HG03280 (cell line): Measurements from ENCODE around the gene TAF7.
"Not testable (repeated sequence)": the region's sequence is repeated elsewhere in the genome, so short reads cannot be mapped to it uniquely, and the experiment has no call there.

Source experiments
- ATAC-seq: cut with Tn5 transposase; IDR thresholded peaks from one replicate; pipeline ENCODE4 v1.9.1; 2021; ENCODE audit warnings: mild to moderate bottlenecking, moderate library complexity; ENCODE audit not compliant: unreplicated experiment

The TAF7 gene

DNA sequence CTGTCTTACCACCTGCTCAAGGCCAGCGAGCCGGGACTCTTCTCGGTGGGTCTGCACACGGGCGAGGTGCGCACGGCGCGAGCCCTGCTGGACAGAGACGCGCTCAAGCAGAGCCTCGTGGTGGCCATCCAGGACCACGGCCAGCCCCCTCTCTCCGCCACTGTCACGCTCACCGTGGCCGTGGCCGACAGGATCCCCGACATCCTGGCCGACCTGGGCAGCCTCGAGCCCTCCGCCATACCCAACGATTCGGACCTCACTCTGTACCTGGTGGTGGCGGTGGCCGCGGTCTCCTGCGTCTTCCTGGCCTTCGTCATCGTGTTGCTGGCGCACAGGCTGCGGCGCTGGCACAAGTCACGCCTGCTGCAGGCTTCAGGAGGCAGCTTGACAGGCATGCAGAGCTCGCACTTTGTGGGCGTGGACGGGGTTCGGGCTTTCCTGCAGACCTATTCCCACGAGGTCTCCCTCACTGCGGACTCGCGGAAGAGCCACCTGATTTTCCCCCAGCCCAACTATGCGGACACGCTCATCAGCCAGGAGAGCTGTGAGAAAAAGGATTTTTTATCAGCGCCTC lies 20.3 kb upstream of the TAF7 start:
- ATAC-seq = not testable (repeated sequence)

DNA sequence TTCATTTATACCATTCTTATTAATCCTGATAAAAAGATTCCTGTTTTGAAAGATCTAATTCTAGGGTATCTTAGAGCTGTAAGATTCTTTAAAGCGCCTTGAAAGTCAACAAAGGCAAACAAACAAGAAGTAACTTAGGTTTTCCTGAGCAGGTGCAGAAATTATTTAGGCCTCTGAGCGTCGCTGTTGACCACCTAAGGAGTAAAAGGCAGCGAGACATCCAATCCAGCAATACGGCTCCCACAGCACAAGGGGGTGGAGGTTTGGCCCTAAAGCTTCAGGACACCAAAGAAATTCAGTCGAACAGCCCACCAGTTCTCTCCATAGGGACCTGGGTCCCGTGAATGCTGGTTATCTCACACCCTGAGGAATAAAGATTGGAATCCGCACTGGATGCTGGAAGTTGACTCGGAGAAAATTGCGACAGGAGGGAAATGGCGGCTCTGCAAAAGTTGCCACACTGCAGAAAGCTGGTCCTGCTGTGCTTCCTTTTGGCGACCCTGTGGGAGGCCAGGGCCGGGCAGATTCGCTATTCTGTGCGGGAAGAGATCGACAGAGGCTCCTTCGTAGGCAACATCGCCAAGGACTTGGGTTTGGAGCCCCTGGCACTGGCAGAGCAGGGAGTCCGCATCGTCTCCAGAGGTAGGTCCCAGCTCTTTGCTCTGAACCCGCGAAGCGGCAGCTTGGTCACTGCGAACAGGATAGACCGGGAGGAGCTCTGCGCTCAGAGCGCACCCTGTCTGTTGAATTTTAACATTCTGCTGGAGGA lies 18.1 kb upstream of the TAF7 start, which contains the start of gene PCDHGA2:
TSS of gene PCDHGA2 (plus strand) at position 223 of the 769 bp plus-strand sequence.
- no peak for ATAC-seq

DNA sequence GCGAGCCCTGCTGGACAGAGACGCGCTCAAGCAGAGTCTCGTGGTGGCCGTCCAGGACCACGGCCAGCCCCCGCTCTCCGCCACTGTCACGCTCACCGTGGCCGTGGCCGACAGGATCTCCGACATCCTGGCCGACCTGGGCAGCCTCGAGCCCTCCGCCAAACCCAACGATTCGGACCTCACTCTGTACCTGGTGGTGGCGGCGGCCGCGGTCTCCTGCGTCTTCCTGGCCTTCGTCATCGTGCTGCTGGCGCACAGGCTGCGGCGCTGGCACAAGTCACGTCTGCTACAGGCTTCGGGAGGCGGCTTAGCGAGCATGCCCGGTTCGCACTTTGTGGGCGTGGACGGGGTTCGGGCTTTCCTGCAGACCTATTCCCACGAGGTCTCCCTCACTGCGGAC lies 12.0 kb upstream of the TAF7 start:
- not testable (repeated sequence) for ATAC-seq

GRCh38 chr5:141330299-141331080 lies 9.9 kb upstream of the TAF7 start, which contains the start of gene PCDHGA1:
Gene PCDHGA1, plus strand, starts transcription at chr5:141330514.
- ATAC-seq = peak; percentile 64

- no peak for ATAC-seq
These were observed 7.6 kb upstream of the TAF7 start for GRCh38 chr5:141328231-141328630.

DNA sequence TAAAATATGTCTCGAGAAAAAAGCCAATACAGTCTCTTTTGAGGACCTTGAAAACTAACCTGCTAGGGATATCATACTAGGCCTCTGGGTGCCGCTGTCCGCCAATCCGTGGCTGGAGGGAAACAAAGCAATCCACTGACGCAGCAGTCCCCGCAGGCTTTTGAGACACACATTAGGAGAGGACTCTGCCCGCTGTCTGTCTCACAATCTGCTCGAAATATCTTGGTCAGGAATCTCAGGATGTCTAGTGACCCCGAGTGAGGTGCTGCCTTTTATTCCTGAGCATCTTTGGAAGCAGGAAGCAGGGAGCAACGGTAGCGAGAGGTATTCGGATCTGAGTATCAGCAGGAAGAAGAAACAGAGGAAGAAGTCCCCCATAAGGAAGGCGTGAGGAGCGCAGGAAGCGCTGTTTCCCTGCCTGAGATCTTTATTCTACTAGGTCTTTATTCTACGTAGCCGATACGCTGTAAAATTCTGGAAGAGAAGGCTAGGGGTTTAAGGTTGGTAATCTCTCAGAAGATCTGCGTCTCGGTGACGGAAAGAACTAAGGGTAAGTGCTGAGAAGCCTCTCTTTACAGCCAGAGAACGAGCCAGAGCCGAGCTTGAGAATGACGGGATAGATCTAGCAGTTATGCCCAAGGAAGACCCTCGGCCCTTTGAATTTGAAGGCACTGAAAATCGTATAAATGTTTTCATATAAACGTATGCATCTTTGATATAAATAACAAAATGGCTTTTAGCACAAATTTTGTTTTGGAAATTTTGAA lies 5.7 kb upstream of the TAF7 start:
- peak; percentile 68 for ATAC-seq

DNA sequence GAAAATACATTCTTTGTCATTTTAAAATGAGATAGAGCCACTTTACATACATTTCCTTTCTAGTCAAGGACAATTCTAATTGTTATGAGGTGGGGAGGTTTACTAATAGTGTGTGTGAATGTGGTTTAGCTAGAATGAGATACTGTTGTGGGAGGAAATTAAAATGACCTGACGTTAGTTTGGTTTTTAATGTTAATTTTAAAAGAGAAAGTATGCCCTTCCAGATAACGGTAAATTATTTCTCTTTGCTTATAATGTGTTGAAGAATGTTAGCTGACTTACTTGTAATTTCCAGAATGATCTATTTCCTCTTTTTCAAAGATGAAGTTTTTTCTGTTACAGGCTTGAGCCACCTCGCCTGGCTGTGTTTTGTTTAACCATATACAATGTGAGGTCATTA lies 1.7 kb upstream of the TAF7 start:
- no peak for ATAC-seq

DNA sequence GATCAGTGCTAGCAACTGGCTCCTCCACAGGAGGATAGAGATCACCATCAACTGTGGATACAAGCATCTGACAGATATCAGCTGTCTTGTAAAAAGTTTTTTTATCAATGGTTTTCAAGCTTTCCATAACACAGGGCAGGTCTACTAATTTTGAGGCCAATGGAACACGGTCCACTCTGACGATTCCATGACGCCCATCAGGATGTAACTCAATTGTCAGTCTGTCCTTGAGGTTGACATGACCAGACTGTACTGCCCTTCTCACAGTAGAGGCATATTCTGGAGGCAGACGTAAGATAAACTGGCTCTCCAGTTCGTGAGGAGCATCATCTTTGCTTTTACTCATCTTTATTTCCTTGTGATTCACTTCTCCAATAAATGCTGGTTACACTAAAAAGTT lies 885 bp downstream of the TAF7 start:
- no peak for ATAC-seq

- ATAC-seq = no peak
These were observed 1.4 kb downstream of the TAF7 start for GRCh38 chr5:141319202-141319601.

DNA sequence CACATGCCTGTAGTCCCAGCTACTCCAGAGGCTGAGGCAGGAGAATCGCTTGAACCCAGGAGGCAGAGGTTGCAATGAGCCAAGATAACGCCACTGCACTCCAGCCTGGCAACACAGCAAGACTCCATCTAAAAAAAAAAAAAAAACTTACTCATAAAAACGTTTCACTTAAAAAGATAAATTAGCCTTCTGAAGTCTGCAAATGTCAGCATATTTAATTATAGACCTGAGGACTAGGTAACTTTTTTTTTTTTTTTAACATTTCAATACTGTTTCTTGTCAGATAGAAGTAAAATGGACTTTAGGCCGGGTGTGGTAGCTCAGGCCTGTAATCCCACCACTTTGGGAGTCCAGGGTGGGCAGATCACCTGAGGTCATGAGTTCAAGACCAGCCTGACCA lies 3.6 kb downstream of the TAF7 start:
- not testable (repeated sequence) for ATAC-seq

- no peak for ATAC-seq
These were observed 6.9 kb downstream of the TAF7 start for GRCh38 chr5:141313711-141314110.

DNA sequence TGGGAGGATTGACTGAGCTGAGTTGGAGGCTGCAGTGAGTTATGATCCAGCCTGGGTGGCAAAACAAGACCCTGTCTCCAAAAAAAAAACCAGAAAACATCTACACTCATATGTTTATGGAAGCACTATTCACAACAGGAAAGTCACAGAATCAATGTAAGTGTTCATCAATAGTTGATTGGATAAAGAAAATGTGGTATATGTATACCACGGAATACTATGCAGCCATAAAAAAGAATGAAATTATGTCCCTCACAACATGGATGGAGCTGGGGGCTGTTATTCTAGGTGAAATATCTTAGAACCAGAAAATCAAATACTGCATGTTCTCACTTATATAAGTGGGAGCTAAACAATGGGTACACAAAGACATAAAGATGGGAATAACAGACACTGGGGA lies 14.0 kb downstream of the TAF7 start:
- ATAC-seq = no peak

- ATAC-seq = no peak
These were observed 16.8 kb downstream of the TAF7 start, which contains the start of gene SLC25A2 for GRCh38 chr5:141303756-141304155. Gene SLC25A2, minus strand, starts transcription at chr5:141304049. Its CDS starts 184 bp downstream, at chr5:141303865.

DNA sequence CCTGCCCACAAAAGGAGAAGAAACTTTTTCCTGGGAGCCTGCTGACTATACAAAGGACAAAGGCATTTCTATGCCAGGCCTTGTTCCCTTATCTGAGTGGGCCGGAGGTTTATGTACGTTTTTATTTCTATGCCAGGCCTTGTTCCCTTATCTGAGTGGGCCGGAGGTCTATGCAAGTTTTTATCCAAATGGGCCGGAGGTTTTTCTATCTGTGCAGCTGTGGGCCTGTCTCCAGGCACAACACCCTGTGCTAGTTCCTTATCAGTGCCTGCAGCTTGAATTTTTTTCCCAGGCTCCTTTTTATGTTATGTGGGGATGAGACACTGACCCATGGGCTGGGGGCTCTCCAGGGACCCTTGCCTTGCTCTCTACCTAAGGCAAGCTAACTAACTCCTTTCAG lies 22.2 kb downstream of the TAF7 start:
- ATAC-seq = no peak

GRCh38 chr5:141272906-141273305 lies 47.7 kb downstream of the TAF7 start:
- ATAC-seq = no peak

DNA sequence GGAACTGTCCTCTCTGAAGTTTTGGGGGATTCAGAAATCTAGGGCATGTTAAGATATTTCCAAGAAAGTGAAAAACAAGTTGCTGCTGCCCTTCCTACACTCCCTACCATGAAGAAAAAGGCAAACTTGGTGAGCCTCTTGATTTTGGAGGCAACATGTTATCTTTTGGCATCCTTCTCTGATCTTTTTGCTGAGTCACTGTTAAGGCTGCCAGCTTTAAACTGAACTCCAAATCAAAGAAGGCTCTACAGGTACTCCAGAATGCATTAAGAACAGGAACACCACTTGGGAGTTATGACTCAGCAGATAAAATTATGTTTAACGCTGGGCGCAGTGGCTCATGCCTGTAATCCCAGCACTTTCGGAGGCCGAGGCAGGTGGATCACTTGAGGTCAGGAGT lies 51.4 kb downstream of the TAF7 start:
- no peak for ATAC-seq
